H9 (cell line): Measurements from ENCODE around the gene POU1F1. TPM values are rescaled to one million over a fixed set of nuclear protein-coding genes. Genes with fewer than 3 reads are reported as not detected.

Source experiments
- DNase-seq: peaks from one replicate; pipeline ENCODE4 v3.0.0-alpha.2; 2017
- H2AFZ ChIP-seq: one replicate; pipeline ENCODE4 v1.6.1; 2013; ENCODE audit warnings: mild to moderate bottlenecking, low read length, control low read depth, moderate library complexity
- H2AK5ac ChIP-seq: 2 replicates; pipeline ENCODE4 v1.6.1; 2013; ENCODE audit warnings: low read length, control low read depth, mixed read lengths; ENCODE audit not compliant: insufficient read length
- H2BK120ac ChIP-seq: one replicate; pipeline ENCODE4 v1.6.1; 2013; ENCODE audit warnings: low read depth, mild to moderate bottlenecking, low read length, control low read depth, inconsistent platforms; ENCODE audit not compliant: poor library complexity, severe bottlenecking
- H2BK12ac ChIP-seq: 2 replicates; pipeline ENCODE4 v1.6.1; 2013; ENCODE audit warnings: low read length, control low read depth, mixed read lengths, low read depth; ENCODE audit not compliant: insufficient read length
- H2BK15ac ChIP-seq: 2 replicates; pipeline ENCODE4 v1.6.1; 2013; ENCODE audit warnings: low read depth, low read length, control low read depth
- H2BK20ac ChIP-seq: one replicate; pipeline ENCODE4 v1.6.1; 2013; ENCODE audit warnings: low read depth, mild to moderate bottlenecking, low read length, control low read depth, inconsistent platforms; ENCODE audit not compliant: poor library complexity, severe bottlenecking
- H2BK5ac ChIP-seq: 2 replicates; pipeline ENCODE4 v1.6.1; 2013; ENCODE audit warnings: low read length, control low read depth, mixed read lengths; ENCODE audit not compliant: insufficient read length
- H3K14ac ChIP-seq: 2 replicates; pipeline ENCODE4 v1.6.1; 2013; ENCODE audit warnings: low read length, control low read depth; ENCODE audit not compliant: insufficient read depth
- H3K18ac ChIP-seq: 2 replicates; pipeline ENCODE4 v1.6.1; 2013; ENCODE audit warnings: low read depth, mild to moderate bottlenecking, mixed read lengths, low read length, control low read depth; ENCODE audit not compliant: insufficient read length
- H3K23ac ChIP-seq: 2 replicates; pipeline ENCODE4 v1.6.1; 2013; ENCODE audit warnings: low read length, control low read depth, mixed read lengths, low read depth; ENCODE audit not compliant: insufficient read length
- H3K23me2 ChIP-seq: 2 replicates; pipeline ENCODE4 v1.6.1; 2013; ENCODE audit warnings: low read depth, mild to moderate bottlenecking, mixed read lengths, low read length, control low read depth; ENCODE audit not compliant: insufficient read length, poor library complexity, severe bottlenecking
- H3K27ac ChIP-seq: 2 replicates; pipeline ENCODE4 v1.5.1; 2013; ENCODE audit warnings: low read length, control low read depth, mixed read lengths, low read depth; ENCODE audit not compliant: insufficient read length
- H3K27me3 ChIP-seq: 2 replicates; pipeline ENCODE4 v1.6.1; 2013; ENCODE audit warnings: low read length, control low read depth, inconsistent platforms; ENCODE audit not compliant: insufficient read depth
- H3K4ac ChIP-seq: 2 replicates; pipeline ENCODE4 v1.6.1; 2013; ENCODE audit warnings: low read depth, mild to moderate bottlenecking, control low read depth, inconsistent platforms, low read length, moderate library complexity
- H3K4me1 ChIP-seq: 2 replicates; pipeline ENCODE4 v1.6.1; 2013; ENCODE audit warnings: low read length, control low read depth, inconsistent platforms; ENCODE audit not compliant: insufficient read depth
- H3K4me2 ChIP-seq: 2 replicates; pipeline ENCODE4 v1.6.1; 2013; ENCODE audit warnings: low read length, control low read depth, mixed read lengths; ENCODE audit not compliant: insufficient read length, insufficient read depth
- H3K56ac ChIP-seq: 2 replicates; pipeline ENCODE4 v1.6.1; 2013; ENCODE audit warnings: low read depth, mild to moderate bottlenecking, mixed read lengths, low read length, control low read depth; ENCODE audit not compliant: insufficient read length
- H3K79me1 ChIP-seq: 2 replicates; pipeline ENCODE4 v1.6.1; 2013; ENCODE audit warnings: low read depth, mild to moderate bottlenecking, moderate library complexity, low read length, control low read depth, inconsistent platforms; ENCODE audit not compliant: insufficient read depth, poor library complexity, severe bottlenecking
- H3K79me2 ChIP-seq: 2 replicates; pipeline ENCODE4 v1.6.1; 2013; ENCODE audit warnings: low read length, control low read depth, inconsistent platforms; ENCODE audit not compliant: insufficient read depth
- H3K9ac ChIP-seq: 2 replicates; pipeline ENCODE4 v1.6.1; 2013; ENCODE audit warnings: low read length, control low read depth, mixed read lengths; ENCODE audit not compliant: insufficient read length; ENCODE audit errors: extremely low read depth
- H3K9me3 ChIP-seq: one replicate; pipeline ENCODE4 v1.6.1; 2013; ENCODE audit warnings: low read depth, low read length, inconsistent platforms; ENCODE audit not compliant: control insufficient read depth
- H3T11ph ChIP-seq: one replicate; pipeline ENCODE4 v1.6.1; 2013; ENCODE audit warnings: mild to moderate bottlenecking, low read length, control low read depth, inconsistent platforms
- H4K20me1 ChIP-seq: one replicate; pipeline ENCODE4 v1.6.1; 2013; ENCODE audit not compliant: control insufficient read depth, insufficient read length, insufficient read depth
- H4K5ac ChIP-seq: 2 replicates; pipeline ENCODE4 v1.6.1; 2013; ENCODE audit warnings: low read depth, mild to moderate bottlenecking, mixed read lengths, low read length, control low read depth; ENCODE audit not compliant: insufficient read length
- H4K8ac ChIP-seq: replicated peaks from 2 replicates; pipeline ENCODE4 v1.6.1; 2013; ENCODE audit warnings: low read length, control low read depth, mixed read lengths, low read depth; ENCODE audit not compliant: insufficient read length
- H4K91ac ChIP-seq: 2 replicates; pipeline ENCODE4 v1.6.1; 2013; ENCODE audit warnings: low read depth, mild to moderate bottlenecking, moderate library complexity, mixed read lengths, low read length, control low read depth; ENCODE audit not compliant: insufficient read length
- H3K27ac Mint-ChIP-seq, 3 experiments: 2 replicates in 2 of 3; 3 replicates in 1 of 3; pipeline ENCODE4 v1.8.0; 2020 to 2021; ENCODE audit warnings: mixed read lengths in 3 of 3, mild to moderate bottlenecking in 1 of 3, moderate library complexity in 1 of 3
- H3K27me3 Mint-ChIP-seq: 2 replicates; pipeline ENCODE4 v1.8.0; 2021; ENCODE audit warnings: low read depth, mild to moderate bottlenecking, moderate library complexity, mixed read lengths
- H3K36me3 Mint-ChIP-seq, 3 experiments: 2 replicates in 2 of 3; 3 replicates in 1 of 3; pipeline ENCODE4 v1.8.0; 2020 to 2021; ENCODE audit warnings: low read depth in 3 of 3, mixed read lengths in 3 of 3; ENCODE audit not compliant: insufficient read depth in 1 of 3
- H3K4me1 Mint-ChIP-seq, 2 experiments: 2 replicates each; pipeline ENCODE4 v1.8.0; 2020; ENCODE audit warnings: mixed read lengths in 2 of 2
- H3K4me3 Mint-ChIP-seq, 2 experiments: 2 replicates in 1 of 2; 3 replicates in 1 of 2; pipeline ENCODE4 v1.8.0; 2020 to 2021; ENCODE audit warnings: mild to moderate bottlenecking in 2 of 2, mixed read lengths in 2 of 2, moderate library complexity in 1 of 2
- H3K9me3 Mint-ChIP-seq, 2 experiments: 2 replicates in 1 of 2; 3 replicates in 1 of 2; pipeline ENCODE4 v1.8.0; 2020; ENCODE audit warnings: mild to moderate bottlenecking in 2 of 2, mixed read lengths in 2 of 2, moderate library complexity in 1 of 2
- WGBS: extraction: QIAGEN DNeasy Blood & Tissue Kit; methylation state at CpG from one replicate; pipeline ENCODE4 v1.1.7; 2013; ENCODE audit warnings: missing lambda C conversion rate, low lambda C conversion rate, mixed read lengths; ENCODE audit not compliant: insufficient read length; ENCODE audit errors: extremely low coverage; 5-methylcytosine and 5-hydroxymethylcytosine counted together
- total RNA-seq: library from RNA; stranded (reverse); gene quantifications from 2 replicates; pipeline ENCODE4 v1.2.1, GENCODE V29; 2021
- TF ChIP-seq, protein P1 (sequence below): fragments of 200-600 bp; sonication (generic); conservative IDR thresholded peaks from 3 replicates; pipeline ENCODE4 v1.8.0; 2021; ENCODE audit warnings: antibody characterized with exemption, mild to moderate bottlenecking

The POU1F1 gene
- total RNA-seq, 1 experiment from 2014 or later: not detected

DNA sequence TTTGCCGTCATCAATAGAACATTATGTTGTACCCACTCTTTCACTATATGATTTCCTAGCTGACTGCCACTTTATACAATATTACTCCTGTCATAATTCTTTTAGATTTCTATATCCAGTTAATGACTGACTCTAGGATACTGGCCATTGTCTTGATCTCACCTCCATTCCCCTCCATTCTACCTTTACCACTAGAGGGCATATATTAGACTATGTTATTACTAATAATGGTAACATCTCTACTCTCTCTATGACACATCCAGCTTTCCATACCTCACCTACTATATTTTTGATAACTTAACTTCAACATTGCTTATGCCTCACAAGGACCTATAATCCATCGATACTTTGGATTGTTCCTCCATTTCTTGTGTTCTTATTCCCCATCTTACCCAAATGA, 31.4 kb upstream of the POU1F1 start:
- Histone ChIP-seq H2BK15ac (no peak overlapping the region), H3T11ph (no peak overlapping the region), H3K23me2 (no peaks in the 10 kb centered on the region), H3K79me1 (no peaks in the 10 kb centered on the region), H2AFZ (no peak overlapping the region), H3K27me3 (no peaks in the 10 kb centered on the region), H3K9me3 (no peaks in the 10 kb centered on the region), H2AK5ac (no peak overlapping the region), H2BK12ac (no peak overlapping the region), H2BK20ac (no peak overlapping the region), H4K5ac (no peak overlapping the region), H3K23ac (no peak overlapping the region), H3K4ac (no peak overlapping the region), H3K4me1 (no peaks in the 10 kb centered on the region), H3K18ac (no peak overlapping the region), H3K9ac (no peak overlapping the region), H2BK5ac (no peak overlapping the region), H3K27ac (no peak overlapping the region), H3K79me2 (no peaks in the 10 kb centered on the region), H4K91ac (no peak overlapping the region), H4K8ac (no peak overlapping the region), H3K14ac (no peak overlapping the region), H3K56ac (no peak overlapping the region), H2BK120ac (no peak overlapping the region), H4K20me1 (no peaks in the 10 kb centered on the region), H3K4me2 (no peak overlapping the region)
- Mint-ChIP-seq H3K4me3 (no peak overlapping the region), H3K4me1 (peaks cover 3 to 4% of the 10 kb centered on the region in 2 experiments; a peak in 1 of 4 replicates), H3K36me3 (no peaks in the 10 kb centered on the region), H3K27ac (no peak overlapping the region), H3K27me3 (no peaks in the 10 kb centered on the region), H3K9me3 (peaks cover 0 to 5% of the 10 kb centered on the region in 2 experiments; a peak in 1 of 5 replicates)
- no CpG with 5 or more reads among the region's 2 CpGs for WGBS
- DNase-seq: no peak
- TF ChIP-seq, protein P1, sequence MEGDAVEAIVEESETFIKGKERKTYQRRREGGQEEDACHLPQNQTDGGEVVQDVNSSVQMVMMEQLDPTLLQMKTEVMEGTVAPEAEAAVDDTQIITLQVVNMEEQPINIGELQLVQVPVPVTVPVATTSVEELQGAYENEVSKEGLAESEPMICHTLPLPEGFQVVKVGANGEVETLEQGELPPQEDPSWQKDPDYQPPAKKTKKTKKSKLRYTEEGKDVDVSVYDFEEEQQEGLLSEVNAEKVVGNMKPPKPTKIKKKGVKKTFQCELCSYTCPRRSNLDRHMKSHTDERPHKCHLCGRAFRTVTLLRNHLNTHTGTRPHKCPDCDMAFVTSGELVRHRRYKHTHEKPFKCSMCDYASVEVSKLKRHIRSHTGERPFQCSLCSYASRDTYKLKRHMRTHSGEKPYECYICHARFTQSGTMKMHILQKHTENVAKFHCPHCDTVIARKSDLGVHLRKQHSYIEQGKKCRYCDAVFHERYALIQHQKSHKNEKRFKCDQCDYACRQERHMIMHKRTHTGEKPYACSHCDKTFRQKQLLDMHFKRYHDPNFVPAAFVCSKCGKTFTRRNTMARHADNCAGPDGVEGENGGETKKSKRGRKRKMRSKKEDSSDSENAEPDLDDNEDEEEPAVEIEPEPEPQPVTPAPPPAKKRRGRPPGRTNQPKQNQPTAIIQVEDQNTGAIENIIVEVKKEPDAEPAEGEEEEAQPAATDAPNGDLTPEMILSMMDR: peak; percentile 61
